Breast epithelium (tissue), 4 donors: ENCODE results near the gene SP2. TPM values are rescaled to one million over a fixed set of nuclear protein-coding genes. Genes with fewer than 3 reads are reported as not detected.
"Not testable (repeated sequence)": the region's sequence is repeated elsewhere in the genome, so short reads cannot be mapped to it uniquely, and the experiment has no call there.

Experiments
- DNase-seq, 2 donors: peaks; one replicate each; pipeline ENCODE4 v3.0.0-alpha.2; 2019; ENCODE audit warnings: low spot score in 2 of 2
- H3K27ac ChIP-seq, 2 donors: fragments of 200-600 bp; sonication (generic) in 1 of 2; one replicate each; pipeline ENCODE4 v1.5.1; 2016 to 2019; ENCODE audit warnings: mild to moderate bottlenecking in 1 of 2
- H3K27me3 ChIP-seq, 2 donors: fragments of 200-600 bp; sonication (generic) in 1 of 2; one replicate each; pipeline versions ENCODE4 v1.5.1 to v1.6.0; 2017 to 2019; ENCODE audit warnings: control low read depth in 1 of 2, mild to moderate bottlenecking in 1 of 2
- H3K36me3 ChIP-seq: fragments of 200-600 bp; one replicate; pipeline ENCODE4 v1.5.1; 2019
- H3K4me1 ChIP-seq, 2 donors: fragments of 200-600 bp; sonication (generic); one replicate each; pipeline ENCODE4 v1.5.1; 2016 to 2019; ENCODE audit warnings: control low read depth in 1 of 2
- H3K4me3 ChIP-seq, 3 donors: fragments of 200-600 bp; sonication (generic); 1 replicate in 2 of 3; 2 replicates in 1 of 3; pipeline ENCODE4 v1.5.1; 2016 to 2019; ENCODE audit warnings: mild to moderate bottlenecking in 3 of 3, moderate library complexity in 2 of 3
- H3K9me3 ChIP-seq, 2 donors: fragments of 200-600 bp; sonication (generic) in 1 of 2; one replicate each; pipeline ENCODE4 v1.5.1; 2016 to 2019; ENCODE audit warnings: control low read depth in 1 of 2
- CTCF ChIP-seq, 3 donors: fragments of 450-650 bp; IDR thresholded peaks; one replicate each; pipeline ENCODE4 v1.5.1; 2016 to 2017; ENCODE audit warnings: antibody characterized with exemption in 3 of 3, mild to moderate bottlenecking in 3 of 3, moderate library complexity in 3 of 3
- POLR2A ChIP-seq: fragments of 450-650 bp; IDR thresholded peaks from one replicate; pipeline ENCODE4 v1.6.1; 2016; ENCODE audit warnings: antibody characterized with exemption, mild to moderate bottlenecking, moderate library complexity
- POLR2AphosphoS5 ChIP-seq, 3 donors: sonication (generic); formaldehyde crosslinking; IDR thresholded peaks; one replicate each; pipeline ENCODE4 v1.6.1; 2017; ENCODE audit warnings: antibody characterized with exemption in 3 of 3
- intact Hi-C: fragments of 100-400 bp; cut with DNase I; formaldehyde crosslinking; loops from one replicate; pipeline ENCODE4 v1.15.1; 2023; ENCODE audit warnings: low total_unique reads
- total RNA-seq, 3 donors: library from RNA; depleted of rRNA; stranded (reverse); fragments of >200 nt; gene quantifications; one replicate each; pipeline ENCODE4 v1.1.0, GENCODE V29; 2016

Gene SP2
- total RNA-seq, 3 donors from 2014 or later = 4.6 to 9.8 (median 5.6) TPM

DNA sequence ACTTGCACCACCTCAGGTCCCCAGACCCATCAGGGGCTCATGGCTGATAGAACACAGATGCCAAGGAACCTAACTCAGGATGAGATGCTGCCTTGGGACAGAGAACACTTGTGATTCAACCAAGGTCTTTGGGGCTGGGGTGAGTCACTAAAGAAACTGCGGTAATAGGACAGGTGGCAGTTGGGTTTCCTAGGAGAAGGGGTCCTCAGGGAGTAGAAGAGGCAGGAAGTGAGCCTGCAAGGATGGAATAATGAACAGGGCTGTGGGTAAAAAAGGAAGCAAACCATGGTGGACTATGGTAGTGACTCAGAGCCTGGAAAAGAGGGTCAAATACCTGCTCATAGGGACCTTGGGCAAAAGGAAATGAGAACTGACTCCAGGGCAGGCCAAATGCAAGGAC is 38.8 kb downstream of the SP2 start:
- TF ChIP-seq POLR2A = no peak
- TF ChIP-seq POLR2AphosphoS5 (IDR thresholded peaks at IDR 0.05) = no peak
- no peak for TF ChIP-seq CTCF (IDR thresholded peaks at IDR 0.05)
- DNase-seq = no peak
- intact Hi-C loops = no loop called here
- Histone ChIP-seq H3K4me1 (peaks cover 0 to 7% of the 10 kb centered on the region in 2 donors), H3K36me3 (no peaks in the 10 kb centered on the region), H3K9me3 (no peaks in the 10 kb centered on the region), H3K27ac (no peak overlapping the region), H3K27me3 (no peaks in the 10 kb centered on the region), H3K4me3 (no peak overlapping the region)

DNA sequence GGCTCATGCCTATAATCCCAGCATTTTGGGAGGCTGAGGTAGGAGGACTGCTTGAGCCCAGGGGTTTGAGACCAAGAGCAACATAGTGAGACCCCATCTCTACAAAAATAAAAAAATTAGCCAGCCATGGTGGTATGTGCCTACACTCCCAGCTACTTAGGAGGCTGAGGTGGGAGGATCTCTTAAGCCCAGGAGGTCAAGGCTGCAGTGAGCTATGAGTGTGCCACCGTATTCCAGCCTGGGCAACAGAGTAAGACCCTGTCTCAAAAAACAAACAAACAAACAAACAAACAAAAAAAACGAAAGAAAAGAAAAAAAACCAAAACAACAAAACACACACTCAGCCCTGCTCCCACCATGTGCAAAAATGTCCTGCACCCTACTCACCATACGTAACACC is 39.4 kb downstream of the SP2 start:
- H3K36me3 ChIP-seq, H3K9me3 ChIP-seq, H3K27ac ChIP-seq, DNase-seq, H3K4me3 ChIP-seq, H3K4me1 ChIP-seq, H3K27me3 ChIP-seq, intact Hi-C loops: not testable (repeated sequence)

DNA sequence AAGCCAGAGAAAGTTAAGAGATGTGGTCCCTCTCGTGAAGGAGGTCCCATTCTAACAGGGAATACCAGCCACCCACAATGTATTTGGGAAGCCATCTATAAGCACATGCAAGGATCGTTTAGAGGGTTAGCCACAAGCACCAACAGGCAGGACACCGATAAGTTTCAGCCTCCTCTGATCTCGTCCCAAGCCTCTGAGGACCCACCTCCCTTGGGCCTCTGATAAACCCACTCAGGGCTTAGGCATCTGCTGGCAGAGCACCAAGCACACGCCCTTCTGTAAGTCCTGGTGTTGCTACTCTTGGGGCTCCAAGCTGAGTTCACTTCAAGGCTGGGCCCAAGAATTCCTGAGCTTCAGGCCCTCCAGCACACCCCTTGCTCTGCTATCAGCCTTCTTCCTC is 39.9 kb downstream of the SP2 start:
- Histone ChIP-seq H3K9me3 (no peaks in the 10 kb centered on the region), H3K4me3 (no peak overlapping the region), H3K27ac (no peak overlapping the region), H3K36me3 (no peaks in the 10 kb centered on the region), H3K4me1 (no peaks in the 10 kb centered on the region), H3K27me3 (no peaks in the 10 kb centered on the region)
- no peak for TF ChIP-seq POLR2AphosphoS5 (IDR thresholded peaks at IDR 0.05)
- no peak for TF ChIP-seq POLR2A
- TF ChIP-seq CTCF (IDR thresholded peaks at IDR 0.05) = no peak
- intact Hi-C loops = no loop called here
- DNase-seq = no peak

DNA sequence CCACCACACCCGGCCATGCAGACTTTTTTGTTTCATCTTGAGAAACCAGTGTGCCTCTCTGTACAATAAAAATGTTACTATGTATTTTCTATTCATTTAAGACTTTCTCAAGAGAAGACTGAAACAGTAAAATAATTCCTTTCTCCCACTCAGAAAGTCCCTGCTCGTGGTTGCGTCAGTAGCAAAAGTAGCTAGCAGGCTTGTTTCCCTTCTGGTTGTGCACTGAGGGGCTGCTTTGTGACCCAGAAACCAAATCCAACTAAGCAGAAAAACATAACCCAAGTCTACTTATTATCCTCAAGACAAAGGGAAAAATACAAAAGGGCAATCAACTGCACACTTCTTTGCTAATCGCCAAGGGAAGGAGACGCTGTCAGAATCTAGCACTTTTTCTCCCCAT is 41.9 kb downstream of the SP2 start:
- Histone ChIP-seq H3K9me3 (no peaks in the 10 kb centered on the region), H3K36me3 (no peaks in the 10 kb centered on the region), H3K27me3 (no peaks in the 10 kb centered on the region), H3K4me3 (no peak overlapping the region), H3K27ac (peak overlapping the region in 1 of 2 donors; percentile 19), H3K4me1 (peaks cover 5 to 7% of the 10 kb centered on the region in 2 donors)
- intact Hi-C loops = no loop called here
- TF ChIP-seq POLR2AphosphoS5 (IDR thresholded peaks at IDR 0.05) = no peak
- no peak for TF ChIP-seq POLR2A
- no peak for TF ChIP-seq CTCF (IDR thresholded peaks at IDR 0.05)
- no peak for DNase-seq

GRCh38 chr17:47941246-47942095 is 45.4 kb downstream of the SP2 start, which contains the start of gene PNPO:
TSS of gene PNPO (plus strand) at chr17:47941571. CDS start at chr17:47941676, 105 bp downstream.
- no peaks in the 10 kb centered on the region for H3K27me3 ChIP-seq
- TF ChIP-seq CTCF (IDR thresholded peaks at IDR 0.05) (peak in 2 of 3 donors; percentile 22 to 27), POLR2A (no peak), POLR2AphosphoS5 (IDR thresholded peaks at IDR 0.05) (peak; percentile 19 to 80 (median 62))
- peak; percentile 93 to 98 for DNase-seq
- H3K36me3 ChIP-seq = no peaks in the 10 kb centered on the region
- intact Hi-C loops = no loop called here
- H3K9me3 ChIP-seq = no peaks in the 10 kb centered on the region
- H3K4me1 ChIP-seq = peaks cover 5 to 29% of the 10 kb centered on the region in 2 donors
- H3K4me3 ChIP-seq = peak within 1 kb of the TSS; percentile 88 to 96 (median 88)
- H3K27ac ChIP-seq = peak within 1 kb of the TSS; percentile 89 to 91
